Stimulated activated CD4-positive, alpha-beta T cell treated with anti-CD3 and anti-CD28 coated beads, Interleukin-15, amount 100 ng/mL, for 24 hours (primary cell): ENCODE measurements around the gene SLMAP.

Source experiments
- DNase-seq: peaks from one replicate; pipeline ENCODE4 v3.0.0-alpha.2; 2020

SLMAP gene

DNA sequence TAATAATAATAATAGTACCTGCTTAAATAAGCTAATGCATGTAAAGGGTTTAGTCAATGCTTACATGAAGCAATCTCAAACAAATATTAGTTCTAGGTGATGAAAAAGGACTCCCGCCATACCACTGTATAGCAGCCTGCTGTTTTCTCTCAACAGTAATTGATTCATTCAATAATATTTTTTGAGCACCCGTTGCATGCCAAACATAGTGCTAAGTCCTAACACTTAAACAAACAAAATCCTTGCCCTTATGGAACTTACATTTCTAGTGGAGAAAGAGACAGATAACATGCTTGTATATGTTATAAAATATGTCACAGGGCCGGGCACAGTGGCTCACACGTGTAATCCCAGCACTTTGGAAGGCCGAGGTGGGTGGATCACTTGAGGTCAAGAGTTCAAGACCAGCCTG is 190.9 kb downstream of the SLMAP start:
- DNase-seq = no peak

GRCh38 chr3:57948080-57948671 is 192.1 kb downstream of the SLMAP start:
- no peak for DNase-seq

DNA sequence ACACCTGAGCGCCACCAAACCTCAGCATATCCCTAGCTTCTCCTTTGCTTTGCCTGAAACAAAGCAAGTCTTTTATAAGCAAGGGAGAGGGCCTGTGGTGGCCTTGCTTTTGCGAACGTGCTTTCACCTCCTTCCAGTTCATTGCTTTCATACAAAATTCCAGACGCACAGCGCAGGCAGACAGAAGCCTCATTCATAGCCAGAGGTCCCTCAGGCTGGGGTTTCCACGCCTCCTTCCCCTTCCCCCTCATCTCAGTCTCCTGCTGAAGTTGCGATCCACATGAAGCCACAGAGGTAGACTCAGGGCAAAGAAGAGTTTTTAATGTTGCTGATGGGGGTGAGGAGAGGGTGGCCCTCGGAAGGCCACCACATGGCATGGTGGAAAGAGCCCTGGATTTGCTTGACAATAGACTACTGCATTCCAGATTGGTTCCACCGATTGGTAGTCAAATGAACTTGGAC is 192.7 kb downstream of the SLMAP start:
- no peak for DNase-seq

- no peak for DNase-seq
Observed at GRCh38 chr3:57949344-57949743, 193.2 kb downstream of the SLMAP start.

- DNase-seq = no peak
Observed at GRCh38 chr3:57949785-57950615, 193.9 kb downstream of the SLMAP start.

- no peak for DNase-seq
Observed at GRCh38 chr3:57951066-57951882, 195.2 kb downstream of the SLMAP start.

GRCh38 chr3:57952208-57952631 is 196.1 kb downstream of the SLMAP start:
- no peak for DNase-seq

GRCh38 chr3:57952651-57953050 is 196.5 kb downstream of the SLMAP start:
- no peak for DNase-seq

GRCh38 chr3:57953576-57953975 is 197.5 kb downstream of the SLMAP start:
- no peak for DNase-seq

GRCh38 chr3:57956119-57956832 is 200.2 kb downstream of the SLMAP start:
- no peak for DNase-seq

- no peak for DNase-seq
Observed at GRCh38 chr3:57956833-57957174, 200.7 kb downstream of the SLMAP start.

GRCh38 chr3:57957824-57958223 is 201.7 kb downstream of the SLMAP start:
- DNase-seq = no peak

- DNase-seq = no peak
Observed at GRCh38 chr3:57958642-57959422, 202.7 kb downstream of the SLMAP start.

GRCh38 chr3:57959423-57960173 is 203.5 kb downstream of the SLMAP start:
- DNase-seq = no peak

DNA sequence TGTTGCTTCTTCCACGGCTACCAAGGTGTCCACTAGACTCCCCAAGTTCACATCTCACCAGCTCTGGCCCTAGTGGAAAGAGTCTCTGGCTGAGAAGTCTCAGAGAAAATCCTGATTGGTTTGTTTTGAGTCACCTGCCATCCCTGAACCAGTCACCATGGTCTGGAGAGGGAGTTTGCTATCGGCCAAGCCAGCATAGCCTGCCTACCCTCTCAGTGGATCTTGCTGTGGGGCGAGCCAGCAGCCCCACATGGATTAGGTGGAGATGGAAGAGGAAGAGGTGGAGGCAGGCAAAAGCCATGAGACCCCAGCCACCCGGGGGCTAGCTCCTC is 204.0 kb downstream of the SLMAP start:
- DNase-seq = no peak

DNA sequence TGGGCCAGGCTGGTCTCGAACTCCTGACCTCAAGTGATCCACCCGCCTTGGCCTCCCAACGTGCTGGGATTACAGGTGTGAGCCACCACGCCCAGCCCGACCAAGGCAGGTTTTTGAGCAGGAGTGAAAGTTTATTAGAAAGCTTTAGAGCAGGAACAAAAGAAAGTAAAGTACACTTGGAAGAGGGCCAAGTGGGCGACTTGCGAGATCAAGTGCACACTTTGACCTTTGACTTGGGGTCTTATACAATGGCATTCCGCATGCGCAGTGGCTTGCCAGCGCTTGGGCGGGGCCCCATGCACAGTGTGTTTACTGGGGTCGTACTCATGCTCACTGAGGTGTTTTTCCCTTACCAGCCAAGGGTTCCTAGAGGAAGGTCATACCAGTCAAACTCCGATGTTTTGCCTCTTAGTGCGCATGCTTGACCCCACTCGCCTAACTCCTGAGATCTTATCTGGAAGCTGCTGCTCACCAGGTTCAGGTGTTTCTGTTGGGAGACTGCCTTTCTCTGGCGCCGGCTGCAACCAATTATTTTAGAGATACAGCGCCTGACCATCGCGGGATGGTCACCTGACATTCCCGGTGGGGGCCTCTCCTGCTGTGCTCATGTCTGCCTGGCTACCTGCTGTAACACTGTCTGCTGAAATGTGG is 205.2 kb downstream of the SLMAP start:
- no peak for DNase-seq

GRCh38 chr3:57961828-57962447 is 205.8 kb downstream of the SLMAP start:
- DNase-seq = no peak

- DNase-seq = no peak
Observed at GRCh38 chr3:57962448-57962834, 206.3 kb downstream of the SLMAP start.

GRCh38 chr3:57963811-57964346 is 207.8 kb downstream of the SLMAP start:
- DNase-seq = no peak

DNA sequence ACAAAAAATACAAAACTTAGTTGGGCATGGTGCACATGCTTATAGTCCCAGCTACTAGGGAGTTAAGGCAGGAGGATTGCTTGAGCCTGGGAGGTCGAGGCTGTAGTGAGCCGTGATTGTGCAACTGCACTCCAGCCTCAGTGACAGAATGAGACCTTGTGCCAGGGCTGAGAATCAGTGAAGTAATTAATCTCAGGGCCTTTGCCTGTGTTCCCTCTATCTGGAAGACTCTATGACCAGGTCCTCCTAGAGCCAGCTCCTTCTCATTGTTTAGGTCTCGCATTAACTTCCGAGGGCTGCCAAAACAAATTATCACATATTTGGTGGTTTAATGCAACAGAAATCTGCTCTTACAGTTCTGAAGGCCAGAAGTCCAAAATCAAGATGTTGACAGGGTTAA is 210.7 kb downstream of the SLMAP start:
- no peak for DNase-seq
